ENCODE data around the gene C5.

C5 gene

DNA sequence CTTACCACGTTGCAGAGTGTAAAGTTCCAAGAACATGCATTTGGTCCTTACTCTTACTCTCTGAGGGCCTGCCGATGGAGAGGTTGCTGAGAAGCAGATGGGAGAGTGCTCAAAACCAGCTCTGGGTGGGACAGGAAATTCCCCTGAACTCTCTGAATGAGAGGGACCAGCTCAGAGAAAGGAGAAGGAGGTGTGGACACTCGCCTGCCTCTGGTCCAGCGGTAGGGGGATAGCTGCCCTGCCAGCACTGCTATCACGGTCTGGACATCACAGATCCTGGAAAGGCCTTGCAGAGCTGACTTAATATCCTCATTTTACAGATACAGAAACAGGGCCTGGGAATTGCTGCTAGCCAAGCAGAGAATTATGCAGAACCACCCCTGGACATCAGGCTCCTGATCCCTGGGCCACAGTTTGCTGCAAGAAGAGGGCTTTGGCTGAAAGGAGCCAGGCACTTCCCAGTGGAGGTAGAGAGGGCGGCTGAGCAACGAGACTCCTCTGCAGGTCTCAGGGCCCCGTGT lies 128.4 kb downstream of the C5 start:
- Histone ChIP-seq H3K9me3 (ENCODE audit: control insufficient read depth, low read length) (peaks cover 3% of the 10 kb centered on the region), H4K8ac (ENCODE audit: low read length) (no peak overlapping the region), H2AFZ (ENCODE audit: low read depth, low read length) (no peak overlapping the region), H2BK120ac (ENCODE audit: low read depth, low read length) (no peak overlapping the region), H3K4me1 (ENCODE audit: control insufficient read depth, insufficient read depth, low read depth, low read length) (peaks cover 26% of the 10 kb centered on the region), H3K18ac (ENCODE audit: low read depth in 1 of 2, low read length in 2 of 2) (no peak overlapping the region), H4K91ac (ENCODE audit: low read length) (peak overlapping the region; percentile 28), H3K79me1 (replicated peaks; ENCODE audit: low read length, poor library complexity, severe bottlenecking) (no peaks in the 10 kb centered on the region), H3K36me3 (ENCODE audit: control insufficient read depth in 1 of 2, insufficient read depth in 2 of 2, low read depth in 1 of 2, low read length in 2 of 2) (no peaks in the 10 kb centered on the region), H2AK5ac (ENCODE audit: low read length, severe bottlenecking) (no peak overlapping the region), H3K4ac (ENCODE audit: low read depth in 1 of 2, low read length in 2 of 2) (no peak overlapping the region), H2BK12ac (ENCODE audit: low read length in 2 of 2) (no peak overlapping the region), H3K9ac (ENCODE audit: low read length) (peak overlapping the region; percentile 27), H3K27me3 (ENCODE audit: control insufficient read depth in 1 of 2, insufficient read depth in 1 of 2, low read length in 2 of 2) (no peaks in the 10 kb centered on the region), H3K27ac (ENCODE audit: low read length, poor library complexity, severe bottlenecking) (no peak overlapping the region), H3K4me3 (ENCODE audit: insufficient read depth in 1 of 2, low read depth in 1 of 2, low read length in 2 of 2) (no peak overlapping the region), H3K14ac (ENCODE audit: low read length in 2 of 2) (no peak overlapping the region), H2BK15ac (ENCODE audit: low read depth, poor library complexity, severe bottlenecking) (no peak overlapping the region), H2BK5ac (ENCODE audit: low read depth, low read length, poor library complexity, severe bottlenecking) (no peak overlapping the region), H3K4me2 (ENCODE audit: low read length, poor library complexity, severe bottlenecking) (no peak overlapping the region), H3K23ac (ENCODE audit: low read length in 2 of 2) (no peak overlapping the region)
- 72% methylated on average over 8 of the region's 8 CpGs for WGBS
- DNase-seq, result no peak

DNA sequence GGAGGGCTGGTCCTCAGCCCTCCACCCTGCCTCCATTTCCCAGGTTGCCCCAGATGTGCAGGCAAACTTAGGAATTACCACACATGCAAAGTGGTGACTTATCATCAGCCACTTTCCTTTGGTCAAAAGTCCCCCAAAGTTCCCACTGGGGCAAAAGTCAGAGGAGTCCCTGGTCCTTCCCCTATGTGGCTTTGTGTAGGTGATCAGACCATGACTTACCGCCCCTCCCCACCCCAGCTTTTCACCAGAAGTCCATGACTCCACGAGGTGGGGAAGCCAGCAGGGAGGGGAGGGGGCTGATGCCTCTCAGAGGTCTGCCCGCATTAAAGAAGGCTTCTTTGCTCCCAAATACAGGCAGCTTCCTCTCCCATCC lies 129.3 kb downstream of the C5 start:
- H2BK15ac ChIP-seq (ENCODE audit: low read depth, poor library complexity, severe bottlenecking), result no peak overlapping the region
- no peak overlapping the region for H3K9ac ChIP-seq (ENCODE audit: low read length)
- H3K36me3 ChIP-seq (ENCODE audit: control insufficient read depth in 1 of 2, insufficient read depth in 2 of 2, low read depth in 1 of 2, low read length in 2 of 2), result no peaks in the 10 kb centered on the region
- WGBS, result 53% methylated on average over 2 of the region's 3 CpGs
- no peak overlapping the region for H3K4me3 ChIP-seq (ENCODE audit: insufficient read depth in 1 of 2, low read depth in 1 of 2, low read length in 2 of 2)
- peak overlapping the region in 1 of 2 experiments; percentile 24 for H3K4ac ChIP-seq (ENCODE audit: low read depth in 1 of 2, low read length in 2 of 2)
- peaks cover 3% of the 10 kb centered on the region for H3K9me3 ChIP-seq (ENCODE audit: control insufficient read depth, low read length)
- no peaks in the 10 kb centered on the region for H3K27me3 ChIP-seq (ENCODE audit: control insufficient read depth in 1 of 2, insufficient read depth in 1 of 2, low read length in 2 of 2)
- no peak overlapping the region for H4K91ac ChIP-seq (ENCODE audit: low read length)
- H3K79me1 ChIP-seq (replicated peaks; ENCODE audit: low read length, poor library complexity, severe bottlenecking), result no peaks in the 10 kb centered on the region
- peak overlapping the region; percentile 20 for H2AK5ac ChIP-seq (ENCODE audit: low read length, severe bottlenecking)
- no peak overlapping the region for H3K23ac ChIP-seq (ENCODE audit: low read length in 2 of 2)
- H2BK5ac ChIP-seq (ENCODE audit: low read depth, low read length, poor library complexity, severe bottlenecking), result no peak overlapping the region
- no peak for DNase-seq
- H3K4me1 ChIP-seq (ENCODE audit: control insufficient read depth, insufficient read depth, low read depth, low read length), result peaks cover 18% of the 10 kb centered on the region
- no peak overlapping the region for H3K4me2 ChIP-seq (ENCODE audit: low read length, poor library complexity, severe bottlenecking)
- no peak overlapping the region for H3K27ac ChIP-seq (ENCODE audit: low read length, poor library complexity, severe bottlenecking)
- no peak overlapping the region for H2AFZ ChIP-seq (ENCODE audit: low read depth, low read length)
- no peak overlapping the region for H3K14ac ChIP-seq (ENCODE audit: low read length in 2 of 2)
- H2BK120ac ChIP-seq (ENCODE audit: low read depth, low read length), result no peak overlapping the region
- no peak overlapping the region for H4K8ac ChIP-seq (ENCODE audit: low read length)
- no peak overlapping the region for H2BK12ac ChIP-seq (ENCODE audit: low read length in 2 of 2)
- peak overlapping the region in 1 of 2 experiments; percentile 18 for H3K18ac ChIP-seq (ENCODE audit: low read depth in 1 of 2, low read length in 2 of 2)

GRCh38 chr9:120919843-120920805 lies 130.0 kb downstream of the C5 start:
- no peak overlapping the region for H3K27ac ChIP-seq (ENCODE audit: low read length, poor library complexity, severe bottlenecking)
- H2AFZ ChIP-seq (ENCODE audit: low read depth, low read length), result no peak overlapping the region
- no peak overlapping the region for H2BK15ac ChIP-seq (ENCODE audit: low read depth, poor library complexity, severe bottlenecking)
- no peak overlapping the region for H3K9ac ChIP-seq (ENCODE audit: low read length)
- H4K8ac ChIP-seq (ENCODE audit: low read length), result peak overlapping the region; percentile 48
- no peaks in the 10 kb centered on the region for H3K27me3 ChIP-seq (ENCODE audit: control insufficient read depth in 1 of 2, insufficient read depth in 1 of 2, low read length in 2 of 2)
- H2BK12ac ChIP-seq (ENCODE audit: low read length in 2 of 2), result peak overlapping the region in 1 of 2 experiments; percentile 21
- H3K4me2 ChIP-seq (ENCODE audit: low read length, poor library complexity, severe bottlenecking), result no peak overlapping the region
- peak overlapping the region; percentile 27 for H2AK5ac ChIP-seq (ENCODE audit: low read length, severe bottlenecking)
- peak overlapping the region in 1 of 2 experiments; percentile 46 for H3K14ac ChIP-seq (ENCODE audit: low read length in 2 of 2)
- no peak overlapping the region for H2BK5ac ChIP-seq (ENCODE audit: low read depth, low read length, poor library complexity, severe bottlenecking)
- H3K4me3 ChIP-seq (ENCODE audit: insufficient read depth in 1 of 2, low read depth in 1 of 2, low read length in 2 of 2), result no peak overlapping the region
- H3K79me1 ChIP-seq (replicated peaks; ENCODE audit: low read length, poor library complexity, severe bottlenecking), result no peaks in the 10 kb centered on the region
- peaks cover 3% of the 10 kb centered on the region for H3K9me3 ChIP-seq (ENCODE audit: control insufficient read depth, low read length)
- peak overlapping the region in 1 of 2 experiments; percentile 57 for H3K4ac ChIP-seq (ENCODE audit: low read depth in 1 of 2, low read length in 2 of 2)
- no peak overlapping the region for H2BK120ac ChIP-seq (ENCODE audit: low read depth, low read length)
- H4K91ac ChIP-seq (ENCODE audit: low read length), result no peak overlapping the region
- 89% methylated on average over 6 of the region's 6 CpGs for WGBS
- no peak for DNase-seq
- no peaks in the 10 kb centered on the region for H3K36me3 ChIP-seq (ENCODE audit: control insufficient read depth in 1 of 2, insufficient read depth in 2 of 2, low read depth in 1 of 2, low read length in 2 of 2)
- H3K4me1 ChIP-seq (ENCODE audit: control insufficient read depth, insufficient read depth, low read depth, low read length), result peaks cover 14% of the 10 kb centered on the region
- peak overlapping the region in 1 of 2 experiments; percentile 55 for H3K18ac ChIP-seq (ENCODE audit: low read depth in 1 of 2, low read length in 2 of 2)
- H3K23ac ChIP-seq (ENCODE audit: low read length in 2 of 2), result no peak overlapping the region

Data from mesenchymal stem cell (in vitro differentiated cells and primary cell).